ENCODE results near the gene G6PD.

Gene G6PD

DNA sequence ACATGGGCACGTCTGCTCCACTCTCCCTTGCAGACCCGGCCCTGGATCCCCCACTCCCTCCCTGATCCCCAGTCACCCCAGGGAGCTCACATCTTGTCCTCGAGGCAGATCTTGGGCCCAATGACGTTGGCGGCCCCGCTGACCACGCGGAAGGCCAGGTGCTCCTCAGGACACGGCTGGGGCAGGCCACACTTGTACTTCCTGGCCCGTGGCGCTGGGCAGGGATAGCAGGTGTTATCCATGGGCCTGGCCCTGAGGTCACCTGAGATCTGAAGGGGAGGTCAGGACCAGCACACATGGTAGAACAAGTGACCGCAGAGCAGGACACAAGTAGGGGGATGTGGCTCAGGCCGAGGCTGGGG, 38.3 kb downstream of the G6PD start:
- POLR2A ChIA-PET: no interaction called here
- CTCF ChIA-PET: interaction anchor here (1.4 kb wide), 1 partner anchor 18 kb away, joined by 4 read pairs; no protein-coding TSS in a partner anchor
- Histone ChIP-seq H3K9me3 (ENCODE audit: control extremely low read depth in 1 of 5, control insufficient read depth in 4 of 5, insufficient read depth in 2 of 5, low read depth in 1 of 5, low read length in 4 of 5) (peaks cover 0 to 13% (median 0%) of the 10 kb centered on the region in 5 experiments), H3K27me3 (replicated peaks in 2 of 5; ENCODE audit: control insufficient read depth in 4 of 5, insufficient read depth in 5 of 5, low read length in 4 of 5) (peaks cover 0 to 14% (median 0%) of the 10 kb centered on the region in 5 experiments), H3K36me3 (ENCODE audit: control insufficient read depth in 4 of 4, insufficient read depth in 4 of 4, low read length in 3 of 4) (peaks cover 0 to 41% (median 9%) of the 10 kb centered on the region in 4 experiments), H3K27ac (ENCODE audit: insufficient read depth in 1 of 2, low read depth in 1 of 2, low read length in 2 of 2, poor library complexity in 1 of 2, severe bottlenecking in 2 of 2) (no peak overlapping the region), H3K4me1 (ENCODE audit: control extremely low read depth in 1 of 4, control insufficient read depth in 4 of 4, insufficient read depth in 4 of 4, low read length in 3 of 4) (peaks cover 0 to 18% (median 3%) of the 10 kb centered on the region in 4 experiments), H3K4me3 (ENCODE audit: control insufficient read depth in 1 of 7, extremely low read depth in 1 of 7, insufficient read depth in 4 of 7, low read depth in 2 of 7, low read length in 6 of 7) (no peak overlapping the region)
- DNase-seq: no peak
- WGBS (ENCODE audit: insufficient coverage): 93% methylated on average over 10 of the region's 13 CpGs

- POLR2A ChIA-PET: no interaction called here
- CTCF ChIA-PET: interaction anchor here (0.8 to 1.4 kb wide), 2 partner anchors 19 kb away, joined by 4 read pairs; no protein-coding TSS in a partner anchor
- Histone ChIP-seq H3K27me3 (replicated peaks in 2 of 5; ENCODE audit: control insufficient read depth in 4 of 5, insufficient read depth in 5 of 5, low read length in 4 of 5) (peaks cover 0 to 14% (median 0%) of the 10 kb centered on the region in 5 experiments), H3K36me3 (ENCODE audit: control insufficient read depth in 4 of 4, insufficient read depth in 4 of 4, low read length in 3 of 4) (peaks cover 0 to 41% (median 9%) of the 10 kb centered on the region in 4 experiments), H3K9me3 (ENCODE audit: control extremely low read depth in 1 of 5, control insufficient read depth in 4 of 5, insufficient read depth in 2 of 5, low read depth in 1 of 5, low read length in 4 of 5) (peaks cover 0 to 13% (median 0%) of the 10 kb centered on the region in 5 experiments), H3K4me3 (ENCODE audit: control insufficient read depth in 1 of 7, extremely low read depth in 1 of 7, insufficient read depth in 4 of 7, low read depth in 2 of 7, low read length in 6 of 7) (no peak overlapping the region), H3K27ac (ENCODE audit: insufficient read depth in 1 of 2, low read depth in 1 of 2, low read length in 2 of 2, poor library complexity in 1 of 2, severe bottlenecking in 2 of 2) (no peak overlapping the region), H3K4me1 (ENCODE audit: control extremely low read depth in 1 of 4, control insufficient read depth in 4 of 4, insufficient read depth in 4 of 4, low read length in 3 of 4) (peaks cover 0 to 16% (median 3%) of the 10 kb centered on the region in 4 experiments)
- WGBS (ENCODE audit: insufficient coverage): 91% methylated on average over 23 of the region's 24 CpGs
- DNase-seq: no peak
Measured at GRCh38 chrX:154507673-154508383, 38.8 kb downstream of the G6PD start.

GRCh38 chrX:154506483-154507332, 39.9 kb downstream of the G6PD start:
- H3K36me3 ChIP-seq (ENCODE audit: control insufficient read depth in 4 of 4, insufficient read depth in 4 of 4, low read length in 3 of 4): peaks cover 0 to 41% (median 9%) of the 10 kb centered on the region in 4 experiments
- WGBS (ENCODE audit: insufficient coverage): 95% methylated on average over 32 of the region's 37 CpGs
- H3K27ac ChIP-seq (ENCODE audit: insufficient read depth in 1 of 2, low read depth in 1 of 2, low read length in 2 of 2, poor library complexity in 1 of 2, severe bottlenecking in 2 of 2): no peak overlapping the region
- H3K9me3 ChIP-seq (ENCODE audit: control extremely low read depth in 1 of 5, control insufficient read depth in 4 of 5, insufficient read depth in 2 of 5, low read depth in 1 of 5, low read length in 4 of 5): peaks cover 0 to 13% (median 0%) of the 10 kb centered on the region in 5 experiments
- H3K4me3 ChIP-seq (ENCODE audit: control insufficient read depth in 1 of 7, extremely low read depth in 1 of 7, insufficient read depth in 4 of 7, low read depth in 2 of 7, low read length in 6 of 7): no peak overlapping the region
- peaks cover 0 to 8% (median 3%) of the 10 kb centered on the region in 4 experiments for H3K4me1 ChIP-seq (ENCODE audit: control extremely low read depth in 1 of 4, control insufficient read depth in 4 of 4, insufficient read depth in 4 of 4, low read length in 3 of 4)
- POLR2A ChIA-PET: no interaction called here
- DNase-seq: no peak
- peaks cover 0 to 14% (median 0%) of the 10 kb centered on the region in 5 experiments for H3K27me3 ChIP-seq (replicated peaks in 2 of 5; ENCODE audit: control insufficient read depth in 4 of 5, insufficient read depth in 5 of 5, low read length in 4 of 5)
- CTCF ChIA-PET: interaction anchor here (0.8 kb wide), 1 partner anchor 20 kb away, joined by 4 read pairs; no protein-coding TSS in a partner anchor

GRCh38 chrX:154505734-154506133, 40.9 kb downstream of the G6PD start:
- ChIA-PET CTCF (no interaction called here), POLR2A (no interaction called here)
- H3K27ac ChIP-seq (ENCODE audit: insufficient read depth in 1 of 2, low read depth in 1 of 2, low read length in 2 of 2, poor library complexity in 1 of 2, severe bottlenecking in 2 of 2): no peak overlapping the region
- peaks cover 0 to 14% (median 0%) of the 10 kb centered on the region in 5 experiments for H3K27me3 ChIP-seq (replicated peaks in 2 of 5; ENCODE audit: control insufficient read depth in 4 of 5, insufficient read depth in 5 of 5, low read length in 4 of 5)
- H3K4me3 ChIP-seq (ENCODE audit: control insufficient read depth in 1 of 7, extremely low read depth in 1 of 7, insufficient read depth in 4 of 7, low read depth in 2 of 7, low read length in 6 of 7): no peak overlapping the region
- DNase-seq: no peak
- 93% methylated on average over 10 of the region's 12 CpGs for WGBS (ENCODE audit: insufficient coverage)
- H3K9me3 ChIP-seq (ENCODE audit: control extremely low read depth in 1 of 5, control insufficient read depth in 4 of 5, insufficient read depth in 2 of 5, low read depth in 1 of 5, low read length in 4 of 5): peaks cover 0 to 13% (median 0%) of the 10 kb centered on the region in 5 experiments
- peaks cover 0 to 41% (median 9%) of the 10 kb centered on the region in 4 experiments for H3K36me3 ChIP-seq (ENCODE audit: control insufficient read depth in 4 of 4, insufficient read depth in 4 of 4, low read length in 3 of 4)
- H3K4me1 ChIP-seq (ENCODE audit: control extremely low read depth in 1 of 4, control insufficient read depth in 4 of 4, insufficient read depth in 4 of 4, low read length in 3 of 4): no peaks in the 10 kb centered on the region

GRCh38 chrX:154502989-154503388, 43.7 kb downstream of the G6PD start:
- WGBS (ENCODE audit: insufficient coverage): 83% methylated on average over 2 of the region's 3 CpGs
- Histone ChIP-seq H3K27me3 (replicated peaks in 2 of 5; ENCODE audit: control insufficient read depth in 4 of 5, insufficient read depth in 5 of 5, low read length in 4 of 5) (peaks cover 0 to 14% (median 0%) of the 10 kb centered on the region in 5 experiments), H3K9me3 (ENCODE audit: control extremely low read depth in 1 of 5, control insufficient read depth in 4 of 5, insufficient read depth in 2 of 5, low read depth in 1 of 5, low read length in 4 of 5) (peaks cover 0 to 2% (median 0%) of the 10 kb centered on the region in 5 experiments), H3K4me1 (ENCODE audit: control extremely low read depth in 1 of 4, control insufficient read depth in 4 of 4, insufficient read depth in 4 of 4, low read length in 3 of 4) (no peaks in the 10 kb centered on the region), H3K4me3 (ENCODE audit: control insufficient read depth in 1 of 7, extremely low read depth in 1 of 7, insufficient read depth in 4 of 7, low read depth in 2 of 7, low read length in 6 of 7) (no peak overlapping the region), H3K27ac (ENCODE audit: insufficient read depth in 1 of 2, low read depth in 1 of 2, low read length in 2 of 2, poor library complexity in 1 of 2, severe bottlenecking in 2 of 2) (no peak overlapping the region), H3K36me3 (ENCODE audit: control insufficient read depth in 4 of 4, insufficient read depth in 4 of 4, low read length in 3 of 4) (peaks cover 0 to 25% (median 5%) of the 10 kb centered on the region in 4 experiments)
- DNase-seq: no peak
- ChIA-PET CTCF (no interaction called here), POLR2A (no interaction called here)

- peaks cover 0 to 17% (median under 1%) of the 10 kb centered on the region in 4 experiments for H3K36me3 ChIP-seq (ENCODE audit: control insufficient read depth in 4 of 4, insufficient read depth in 4 of 4, low read length in 3 of 4)
- 83% methylated on average over 7 of the region's 8 CpGs for WGBS (ENCODE audit: insufficient coverage)
- POLR2A ChIA-PET: no interaction called here
- no peaks in the 10 kb centered on the region for H3K9me3 ChIP-seq (ENCODE audit: control extremely low read depth in 1 of 5, control insufficient read depth in 4 of 5, insufficient read depth in 2 of 5, low read depth in 1 of 5, low read length in 4 of 5)
- H3K27me3 ChIP-seq (replicated peaks in 2 of 5; ENCODE audit: control insufficient read depth in 4 of 5, insufficient read depth in 5 of 5, low read length in 4 of 5): peaks cover 0 to 14% (median 0%) of the 10 kb centered on the region in 5 experiments
- DNase-seq: no peak
- no peak overlapping the region for H3K4me3 ChIP-seq (ENCODE audit: control insufficient read depth in 1 of 7, extremely low read depth in 1 of 7, insufficient read depth in 4 of 7, low read depth in 2 of 7, low read length in 6 of 7)
- H3K4me1 ChIP-seq (ENCODE audit: control extremely low read depth in 1 of 4, control insufficient read depth in 4 of 4, insufficient read depth in 4 of 4, low read length in 3 of 4): no peaks in the 10 kb centered on the region
- CTCF ChIA-PET: interaction anchor here (0.9 to 1.5 kb wide), 2 partner anchors 13 to 25 kb away, joined by 3 read pairs; no protein-coding TSS in a partner anchor
- H3K27ac ChIP-seq (ENCODE audit: insufficient read depth in 1 of 2, low read depth in 1 of 2, low read length in 2 of 2, poor library complexity in 1 of 2, severe bottlenecking in 2 of 2): no peak overlapping the region
Measured at GRCh38 chrX:154502098-154502497, 44.5 kb downstream of the G6PD start.
